ENCODE data around the gene PDZD11.

DNA sequence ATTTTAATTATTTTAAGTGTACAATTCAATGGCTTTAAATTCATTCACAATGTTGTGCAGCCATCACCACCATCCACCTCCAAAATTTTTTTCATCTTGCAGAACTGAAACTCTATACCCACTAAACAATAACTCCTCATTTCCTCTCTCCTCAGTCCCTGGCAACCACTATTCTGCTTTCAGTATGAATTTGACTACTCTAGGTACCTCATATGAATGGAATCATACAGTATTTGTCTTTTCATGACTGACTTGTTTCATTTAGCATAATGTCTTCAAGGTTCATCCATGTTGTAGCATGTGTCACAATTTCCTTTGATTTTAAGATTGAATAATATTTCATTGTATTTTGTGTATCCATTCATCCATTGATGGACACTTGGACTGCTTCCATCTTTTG lies 47.0 kb upstream of the PDZD11 start:
- TF ChIP-seq, protein P1, sequence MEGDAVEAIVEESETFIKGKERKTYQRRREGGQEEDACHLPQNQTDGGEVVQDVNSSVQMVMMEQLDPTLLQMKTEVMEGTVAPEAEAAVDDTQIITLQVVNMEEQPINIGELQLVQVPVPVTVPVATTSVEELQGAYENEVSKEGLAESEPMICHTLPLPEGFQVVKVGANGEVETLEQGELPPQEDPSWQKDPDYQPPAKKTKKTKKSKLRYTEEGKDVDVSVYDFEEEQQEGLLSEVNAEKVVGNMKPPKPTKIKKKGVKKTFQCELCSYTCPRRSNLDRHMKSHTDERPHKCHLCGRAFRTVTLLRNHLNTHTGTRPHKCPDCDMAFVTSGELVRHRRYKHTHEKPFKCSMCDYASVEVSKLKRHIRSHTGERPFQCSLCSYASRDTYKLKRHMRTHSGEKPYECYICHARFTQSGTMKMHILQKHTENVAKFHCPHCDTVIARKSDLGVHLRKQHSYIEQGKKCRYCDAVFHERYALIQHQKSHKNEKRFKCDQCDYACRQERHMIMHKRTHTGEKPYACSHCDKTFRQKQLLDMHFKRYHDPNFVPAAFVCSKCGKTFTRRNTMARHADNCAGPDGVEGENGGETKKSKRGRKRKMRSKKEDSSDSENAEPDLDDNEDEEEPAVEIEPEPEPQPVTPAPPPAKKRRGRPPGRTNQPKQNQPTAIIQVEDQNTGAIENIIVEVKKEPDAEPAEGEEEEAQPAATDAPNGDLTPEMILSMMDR (IDR thresholded peaks at IDR 0.05), result no peak
- no peak for TF ChIP-seq POLR2A (IDR thresholded peaks at IDR 0.05)
